Activated naive CD4-positive, alpha-beta T cell (primary cell): ENCODE measurements around the gene HDAC4.

Experiments
- DNase-seq, 4 experiments: peaks; one replicate each; lab custom pipeline; 2025; lab: John Stamatoyannopoulos, UW

Gene HDAC4

DNA sequence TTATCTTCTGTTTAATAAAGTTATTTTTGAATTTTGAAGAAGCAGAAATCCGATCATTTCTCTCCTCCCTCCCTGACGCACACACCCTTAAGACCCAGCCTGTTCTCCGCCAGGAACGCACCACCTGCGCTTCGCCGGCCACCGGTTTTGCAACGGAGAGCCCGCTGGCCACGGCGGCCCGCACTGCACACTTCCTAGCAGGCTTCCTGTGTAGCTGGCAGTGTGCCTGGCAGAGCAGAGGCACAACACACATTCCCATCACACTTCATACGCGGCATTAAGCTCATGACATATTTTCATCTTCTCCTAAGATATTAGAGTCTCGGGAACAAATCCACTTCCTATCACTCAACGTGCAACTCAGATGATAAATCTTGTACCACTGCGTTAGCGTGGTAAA lies 148.0 kb downstream of the HDAC4 start:
- no peak for DNase-seq

DNA sequence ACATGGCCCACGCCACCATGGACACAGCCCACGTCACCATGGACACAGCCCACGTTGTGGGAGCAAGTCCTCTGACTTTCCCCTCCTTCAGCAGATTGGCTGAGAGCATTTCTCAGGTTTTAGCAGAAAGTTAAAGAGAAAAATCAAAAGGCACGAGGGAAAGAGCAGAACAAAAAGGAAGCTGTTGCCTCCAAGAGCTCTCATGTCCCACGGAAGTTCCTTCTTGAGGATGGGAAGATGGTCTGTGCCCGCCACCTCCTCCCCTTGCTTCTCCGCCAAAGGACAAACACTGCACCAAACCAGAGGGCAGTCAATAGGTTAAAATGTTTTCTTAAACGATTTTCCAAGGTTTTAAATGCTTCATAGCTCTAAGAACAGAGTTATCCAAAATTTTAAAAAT lies 148.4 kb downstream of the HDAC4 start:
- DNase-seq = no peak

DNA sequence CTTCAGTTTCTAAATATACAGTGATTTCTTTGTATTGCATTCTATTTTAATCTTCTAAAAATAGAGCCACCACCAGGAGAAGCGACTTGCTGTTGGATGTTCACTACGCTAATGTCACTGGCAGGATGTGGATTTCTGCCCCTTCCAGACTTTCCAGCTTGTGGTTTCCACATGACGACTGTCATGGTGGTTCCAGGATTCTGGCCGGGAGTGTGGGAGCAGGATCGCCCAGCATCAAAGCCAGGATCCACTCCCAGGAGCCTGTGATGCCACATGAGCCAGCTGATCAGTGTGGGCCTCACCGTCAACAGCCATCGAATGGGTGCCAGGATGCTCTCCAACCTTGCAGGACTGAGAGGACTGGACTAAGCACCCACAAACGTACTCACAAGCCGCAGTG lies 148.8 kb downstream of the HDAC4 start:
- no peak for DNase-seq

DNA sequence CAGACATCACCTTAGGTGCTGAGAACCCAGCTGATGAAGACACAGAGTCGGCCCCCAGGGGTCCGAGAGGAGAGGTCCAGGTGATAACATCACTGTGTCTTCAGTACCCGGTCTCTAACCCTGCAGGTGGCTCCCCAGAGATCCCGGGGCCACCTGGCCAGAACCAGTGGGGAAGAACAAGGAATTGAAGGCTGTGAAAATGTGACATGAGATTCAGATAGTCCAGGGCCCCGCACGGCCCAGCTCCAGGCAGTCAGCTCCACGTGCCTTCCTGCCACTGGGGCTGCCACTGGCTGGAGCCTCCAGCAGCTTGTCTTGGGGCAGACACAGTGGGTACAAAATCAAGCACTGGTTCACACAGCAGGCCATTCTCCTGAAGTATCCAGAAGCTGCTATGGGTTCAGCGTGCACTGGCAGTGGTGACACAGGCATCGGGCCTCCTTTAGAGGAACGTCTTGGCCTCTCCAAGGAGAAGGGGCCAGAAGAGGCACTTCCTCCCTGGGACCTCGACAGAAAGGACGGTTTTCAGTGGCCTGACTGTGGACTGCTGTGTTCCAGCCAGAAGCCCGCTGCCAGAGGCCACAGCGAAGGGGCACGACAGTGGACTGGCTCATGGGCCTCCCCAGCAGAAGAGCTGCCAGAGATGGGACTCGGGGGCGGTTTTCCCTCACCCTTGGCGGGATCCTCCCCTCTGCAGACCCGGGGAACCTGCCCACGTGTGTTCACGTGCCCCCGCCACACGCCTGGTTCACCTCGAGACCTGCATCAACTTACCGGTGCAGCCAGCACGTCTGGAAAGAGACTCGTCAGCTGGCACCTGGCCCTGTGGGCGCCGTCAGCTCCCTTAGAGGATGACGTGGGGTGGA lies 150.4 kb downstream of the HDAC4 start:
- DNase-seq = no peak

DNA sequence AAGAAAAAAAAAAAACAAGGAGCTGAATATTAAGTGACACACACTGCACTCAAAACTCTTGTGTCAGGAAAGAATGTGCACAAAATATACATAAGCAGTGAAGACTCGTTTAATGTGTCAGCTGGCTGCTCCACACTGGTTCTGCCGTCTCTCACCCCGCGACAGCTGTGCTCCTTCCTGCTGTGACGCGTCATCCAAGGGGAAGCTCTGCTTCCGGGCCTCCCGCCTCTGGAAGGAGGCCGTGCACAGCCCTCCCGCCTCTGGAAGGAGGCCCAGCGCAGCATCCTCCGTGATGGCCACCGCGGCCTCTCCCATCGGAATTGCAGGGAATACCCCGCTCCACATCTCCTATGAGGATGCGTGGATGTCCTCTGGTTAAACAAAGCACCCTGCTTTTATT lies 151.0 kb downstream of the HDAC4 start:
- no peak for DNase-seq

DNA sequence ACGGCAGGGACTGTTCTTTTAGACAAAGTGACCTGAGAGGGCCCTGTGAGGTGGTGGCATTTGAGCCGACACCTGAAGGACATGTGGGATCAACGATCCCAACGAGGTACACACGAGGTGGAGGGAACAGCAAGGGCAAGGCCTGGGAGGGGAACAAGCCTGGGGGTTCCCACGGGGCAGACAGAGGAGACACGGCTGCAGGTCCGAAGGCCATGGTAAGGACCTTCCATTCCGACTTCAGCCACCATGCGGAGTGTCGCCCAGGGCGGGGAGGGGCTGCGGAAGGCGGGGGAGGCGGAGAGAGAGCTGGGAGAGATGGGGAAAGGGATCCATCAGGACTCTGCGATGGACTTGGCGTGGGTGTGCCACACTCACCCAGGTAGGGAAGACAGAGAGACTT lies 151.8 kb downstream of the HDAC4 start:
- DNase-seq = no peak

DNA sequence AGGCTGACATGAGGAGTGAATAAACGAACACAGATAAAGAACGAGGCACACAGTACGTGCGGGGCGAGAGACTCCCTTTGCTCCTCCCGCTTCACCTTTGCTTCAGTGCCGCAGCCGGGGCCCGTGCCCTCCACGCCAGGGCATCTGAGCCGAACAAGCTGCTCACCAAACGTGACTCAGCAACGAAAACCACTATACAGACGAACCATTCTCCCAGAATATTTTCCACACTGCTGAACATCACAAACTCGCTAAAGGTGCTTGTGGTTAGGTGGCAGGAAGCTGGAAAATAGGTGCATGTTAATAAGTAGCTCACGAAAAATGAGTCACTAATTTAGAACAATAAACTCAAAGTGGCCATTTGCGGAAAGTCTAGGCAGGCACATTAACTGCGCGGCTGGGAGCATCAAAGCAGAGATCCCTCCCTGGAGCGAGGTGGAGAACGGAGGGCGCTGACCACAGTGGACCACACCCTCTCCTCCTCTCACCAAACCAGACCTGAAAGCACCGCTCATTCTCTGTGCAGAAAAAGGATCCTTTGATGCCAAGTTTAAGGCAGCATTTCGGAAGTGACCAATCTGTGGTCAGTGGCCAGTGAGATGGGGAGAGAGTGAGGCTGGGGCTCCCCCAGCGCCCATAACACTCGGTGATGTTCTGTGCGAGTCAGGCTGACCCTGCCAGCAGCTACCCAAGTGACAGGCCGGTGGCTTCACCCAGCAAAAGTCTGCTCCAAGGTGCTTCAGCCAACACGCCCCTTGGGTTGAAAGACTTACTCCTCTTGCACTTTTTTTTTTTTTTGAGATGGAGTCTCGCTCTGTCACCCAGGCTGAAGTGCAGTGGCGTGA lies 153.2 kb downstream of the HDAC4 start:
- DNase-seq = no peak

DNA sequence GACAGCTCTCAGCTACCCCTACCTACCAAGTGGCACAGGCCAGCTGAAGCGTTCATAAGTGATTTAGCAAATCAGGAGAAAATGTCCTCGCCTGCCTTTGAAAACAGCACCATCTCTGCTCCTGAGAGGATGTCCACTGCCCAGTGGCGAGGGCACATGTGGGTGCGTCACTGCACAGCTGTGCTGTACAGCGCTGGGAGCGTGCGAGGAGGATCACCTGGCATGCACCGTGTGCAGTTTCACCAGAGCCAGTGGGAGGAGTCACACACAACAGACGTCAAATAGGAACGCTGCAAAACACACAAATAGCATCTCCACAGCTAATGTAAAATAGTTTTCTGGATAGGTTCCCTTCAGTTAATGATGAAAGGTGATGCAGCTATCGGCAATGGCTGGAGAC lies 154.1 kb downstream of the HDAC4 start:
- no peak for DNase-seq

DNA sequence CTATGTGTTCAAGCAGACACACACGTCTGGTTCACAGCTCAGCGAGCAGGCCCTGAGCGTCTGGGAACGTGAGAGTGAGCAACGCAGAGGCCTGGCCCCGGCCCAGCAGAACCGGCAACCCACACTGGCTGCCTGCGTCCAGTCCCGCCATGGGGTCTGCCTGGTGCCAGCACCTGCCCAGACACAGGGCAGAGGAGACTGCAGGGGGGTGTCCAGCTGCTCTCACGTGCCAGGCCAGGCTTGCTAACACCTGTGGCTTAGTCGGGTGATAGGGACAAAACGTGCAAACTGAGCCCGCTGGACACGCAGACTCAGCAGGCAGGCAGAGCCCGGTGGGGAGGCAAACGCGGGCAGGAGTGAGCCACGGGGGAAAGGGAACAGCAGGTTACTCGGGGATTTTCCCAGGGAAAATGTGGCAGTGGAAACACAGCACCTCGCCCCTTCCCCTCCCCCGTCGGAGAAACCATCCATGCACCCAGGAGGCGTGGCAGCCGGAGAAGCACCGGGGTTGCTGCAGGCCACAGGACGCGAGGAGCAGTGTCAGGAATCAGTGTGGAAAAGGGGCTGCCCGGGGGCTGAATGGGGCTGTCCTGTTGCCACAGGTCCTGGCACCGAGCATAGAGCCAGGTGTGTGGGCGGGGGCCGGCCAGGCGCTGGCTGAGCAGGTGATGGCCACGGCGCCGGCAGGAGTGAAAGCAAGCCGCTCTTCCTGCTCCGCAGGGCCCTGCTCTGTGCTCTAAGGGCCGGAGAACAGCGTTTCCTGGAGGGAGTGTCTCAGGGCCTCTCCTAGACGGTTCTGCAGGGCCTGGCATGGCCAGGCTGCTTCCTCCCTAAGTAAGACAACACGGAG lies 154.7 kb downstream of the HDAC4 start:
- DNase-seq = no peak

DNA sequence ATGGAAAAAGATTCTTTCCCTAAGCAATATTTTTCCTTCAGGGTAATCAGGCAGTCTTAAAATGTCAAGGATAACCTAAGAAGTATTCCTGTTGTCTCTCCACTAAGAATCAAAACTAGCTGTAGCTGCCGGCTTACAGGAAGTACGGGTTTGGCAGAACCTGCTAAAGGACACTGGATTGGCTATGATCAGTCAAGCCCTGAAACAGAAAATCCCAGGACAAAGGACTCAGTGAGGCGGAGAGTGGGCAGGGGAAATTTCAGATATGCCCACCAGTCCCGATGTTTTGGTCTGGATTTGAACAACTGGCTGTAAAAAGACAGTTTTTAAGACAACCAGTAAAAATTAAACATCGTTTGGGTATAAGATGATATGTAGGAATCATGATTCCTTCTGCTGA lies 155.7 kb downstream of the HDAC4 start:
- DNase-seq = no peak

DNA sequence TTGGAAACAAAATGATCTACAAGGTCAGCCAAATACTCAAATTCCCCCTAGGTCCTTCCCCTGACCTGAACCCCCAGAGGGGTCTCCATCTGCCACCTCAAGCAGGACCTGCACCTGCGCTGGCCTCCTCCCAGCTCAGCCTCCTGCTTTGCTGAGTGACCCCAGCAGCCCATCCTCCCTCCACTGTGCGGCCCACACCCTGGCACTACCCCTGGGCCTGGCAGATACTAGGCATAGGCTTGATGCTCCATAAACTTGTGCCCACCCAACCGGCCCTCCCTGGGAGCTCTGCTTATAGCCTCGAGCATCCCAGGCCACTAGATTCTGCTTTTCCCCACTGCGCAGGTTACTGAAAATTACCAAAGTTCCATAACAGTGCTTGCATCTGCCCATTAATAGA lies 156.2 kb downstream of the HDAC4 start:
- no peak for DNase-seq

DNA sequence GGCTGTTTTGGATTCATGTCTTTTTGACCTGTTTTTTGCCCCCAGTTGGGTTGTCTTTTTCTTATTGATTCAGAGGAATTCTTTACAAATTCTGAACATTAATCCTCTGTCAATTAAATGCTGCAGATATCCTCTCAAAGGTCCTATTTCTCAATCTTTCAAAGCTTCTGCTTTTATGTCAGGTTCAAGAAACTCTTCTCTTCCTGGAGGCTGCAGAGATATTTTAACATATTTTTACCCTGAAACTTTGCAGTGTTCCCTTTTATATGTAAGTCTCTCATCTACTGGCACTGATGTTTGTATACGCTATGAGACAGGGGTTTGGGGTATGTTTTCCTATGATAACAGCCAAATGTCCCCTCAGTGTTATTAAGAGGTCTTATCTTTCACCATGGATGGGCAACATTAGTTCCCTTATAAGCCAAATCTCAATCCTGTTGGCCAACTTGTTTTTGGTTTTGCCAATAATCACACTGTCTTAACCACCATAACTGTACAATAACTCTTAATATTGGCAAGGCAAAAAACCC lies 159.3 kb downstream of the HDAC4 start:
- no peak for DNase-seq

DNA sequence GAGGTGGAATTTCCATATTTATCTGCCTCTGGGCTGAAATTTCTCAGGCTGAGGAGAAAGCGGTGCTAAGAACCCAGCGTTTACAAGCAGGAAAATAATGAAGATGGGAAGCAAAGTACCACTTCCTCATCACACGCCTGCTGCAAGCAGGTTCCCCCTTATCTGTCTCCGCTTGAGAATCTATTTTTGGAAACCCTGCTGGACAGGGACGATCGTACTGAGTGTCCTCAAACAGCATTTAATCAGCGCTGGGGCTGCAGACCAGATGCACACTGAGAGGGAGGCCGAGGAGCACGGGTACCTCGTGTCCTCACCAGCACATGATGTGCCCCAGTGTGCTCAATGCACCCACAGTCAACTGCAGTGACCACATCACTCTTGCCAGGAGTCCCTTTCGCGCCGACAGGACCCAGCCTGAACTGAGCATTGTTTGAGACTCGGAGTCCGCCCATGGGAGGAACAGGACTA lies 160.4 kb downstream of the HDAC4 start:
- DNase-seq = no peak

DNA sequence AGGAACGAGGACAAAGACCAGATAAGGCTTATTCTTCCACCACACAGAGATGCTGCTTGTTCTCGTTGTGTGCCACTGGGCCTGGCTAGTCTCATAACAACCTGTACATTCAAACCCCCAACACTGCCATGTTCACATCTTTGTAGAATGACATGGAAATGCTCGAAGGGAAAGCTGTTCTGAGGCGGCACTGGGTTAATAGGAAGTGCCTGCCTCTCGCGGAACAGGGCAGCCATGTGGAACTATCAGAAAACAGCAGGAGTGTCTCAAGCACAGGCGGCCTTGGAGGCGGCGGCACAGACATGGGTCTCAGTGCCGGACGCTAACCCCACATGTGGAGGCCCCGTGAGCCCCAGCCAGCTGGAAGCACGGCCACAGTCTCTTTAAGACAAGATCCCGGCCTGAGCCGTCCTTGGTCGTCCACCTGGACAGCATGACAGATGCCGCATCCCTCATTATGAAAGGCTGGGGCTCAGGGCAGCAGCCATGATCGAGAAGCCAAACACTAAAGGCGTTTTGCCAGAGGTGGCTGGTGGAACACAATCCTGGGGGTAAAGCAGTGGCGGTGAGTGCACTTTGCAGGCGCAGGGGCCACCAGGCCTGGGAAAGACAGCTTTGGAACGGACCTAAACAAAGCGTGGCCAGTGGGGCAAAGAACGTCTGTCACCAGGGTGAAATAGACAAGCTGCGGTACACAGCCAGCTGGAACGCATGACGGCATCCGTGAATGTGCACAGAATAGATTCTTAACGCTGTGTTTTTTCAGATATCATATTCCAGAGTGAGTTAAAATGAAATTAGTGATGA lies 161.0 kb downstream of the HDAC4 start:
- no peak for DNase-seq

DNA sequence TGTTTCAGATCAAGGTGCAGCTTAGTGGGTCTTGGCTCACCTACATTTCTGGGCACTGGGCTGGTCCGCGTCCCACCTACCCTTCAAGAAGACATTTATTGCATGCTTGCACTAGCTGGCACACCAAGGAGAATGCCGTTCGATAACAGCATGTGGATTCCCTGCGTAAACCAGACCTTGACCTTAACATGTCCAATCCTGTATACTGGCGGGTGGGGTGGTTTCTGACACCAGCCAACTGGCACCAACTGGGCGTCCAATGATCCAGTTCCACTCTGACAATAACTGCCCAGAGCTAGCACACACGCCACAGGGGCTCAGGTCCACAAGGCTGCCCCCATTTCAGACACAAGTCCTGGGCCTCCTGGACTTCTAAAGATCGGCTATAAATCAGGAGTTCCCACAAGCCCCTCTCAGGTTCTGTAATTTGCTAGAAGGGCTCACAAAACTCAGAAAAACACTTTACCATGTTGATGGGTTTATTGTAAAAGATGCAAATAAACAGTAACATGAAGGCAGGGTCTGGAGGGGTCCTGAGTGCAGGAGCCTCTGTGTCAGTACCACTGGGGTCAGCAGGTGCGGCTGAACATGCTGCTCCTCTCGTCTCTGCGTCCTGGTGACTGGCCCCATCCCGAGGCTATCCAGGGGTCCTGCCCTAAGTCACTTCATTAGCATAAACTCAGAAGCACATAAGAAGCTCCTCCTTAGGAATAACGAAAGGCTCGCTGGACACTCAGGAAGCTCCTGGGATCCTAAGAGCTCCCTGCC lies 161.8 kb downstream of the HDAC4 start:
- DNase-seq = no peak

DNA sequence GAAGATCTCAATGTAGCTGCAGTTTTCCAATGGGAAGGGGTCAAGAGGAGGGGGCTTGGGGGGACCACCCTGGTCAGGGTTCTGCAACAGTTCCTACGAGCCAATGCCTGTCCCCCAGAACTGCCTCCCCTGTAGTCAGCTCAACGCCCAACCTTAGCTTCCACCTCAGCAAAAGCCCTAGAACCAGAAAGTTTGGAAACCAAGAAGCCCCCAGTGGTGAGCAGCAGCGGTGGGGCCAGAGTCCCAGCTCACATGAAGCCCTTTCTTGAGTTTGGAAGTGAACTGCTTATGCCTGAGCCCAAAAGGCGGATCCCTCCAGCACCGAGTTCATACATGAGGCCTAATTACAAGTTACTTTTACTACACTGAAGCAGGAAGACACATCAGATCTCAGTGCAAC lies 162.4 kb downstream of the HDAC4 start:
- DNase-seq = no peak

DNA sequence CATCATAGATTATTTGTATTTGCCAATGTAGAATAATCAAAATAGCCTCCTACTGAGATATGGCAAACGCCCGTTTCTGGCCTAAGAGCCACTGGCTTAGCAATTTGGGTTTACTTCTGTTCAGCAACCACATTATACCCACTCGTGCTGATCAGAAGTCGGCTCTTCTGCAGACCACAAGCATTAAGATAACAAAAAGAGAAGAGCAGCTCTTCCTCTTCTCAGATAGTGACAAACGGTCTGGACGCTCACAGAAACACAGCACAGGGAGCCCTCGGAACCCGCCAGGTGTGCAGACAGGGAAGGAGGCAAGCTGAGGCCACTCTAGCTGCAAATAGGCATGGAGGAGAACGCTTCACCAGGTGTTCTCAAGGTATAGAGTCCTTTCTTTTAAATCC lies 164.0 kb downstream of the HDAC4 start:
- no peak for DNase-seq

DNA sequence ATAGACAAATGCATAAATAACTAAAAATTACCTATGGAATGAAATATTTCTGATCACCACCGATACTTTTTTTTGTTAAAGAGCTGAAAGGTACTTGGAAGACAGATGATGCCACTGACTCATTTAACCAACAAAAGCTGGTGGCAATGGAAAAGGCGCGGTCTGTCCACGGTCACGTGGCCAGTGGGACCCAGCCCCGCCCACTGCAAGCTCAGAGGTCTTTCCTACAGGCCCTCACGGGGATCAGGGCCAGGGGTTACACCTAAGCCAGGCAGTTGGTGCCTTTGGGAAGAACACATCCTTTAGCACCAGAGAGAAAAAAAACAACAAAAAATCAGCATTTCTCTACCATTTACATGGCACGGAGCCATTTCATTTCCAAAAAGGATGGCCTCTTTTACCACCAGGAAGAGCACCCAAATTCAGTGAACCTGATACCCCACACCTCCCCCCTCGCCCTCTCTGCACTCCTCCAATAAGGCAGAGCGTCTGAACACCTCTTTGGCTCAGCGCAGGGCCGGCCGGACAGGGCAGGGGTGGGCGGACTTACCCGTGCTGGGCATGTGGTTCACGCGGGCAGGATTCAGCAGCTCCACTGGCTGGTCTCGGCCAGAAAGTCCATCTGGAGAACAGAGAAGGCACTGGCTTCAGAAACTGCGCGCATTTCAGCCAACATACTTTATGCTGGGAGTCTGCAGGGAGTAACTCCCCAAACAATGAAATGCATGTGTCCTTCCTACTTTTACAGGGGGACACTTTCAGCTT lies 164.6 kb downstream of the HDAC4 start:
- no peak for DNase-seq

DNA sequence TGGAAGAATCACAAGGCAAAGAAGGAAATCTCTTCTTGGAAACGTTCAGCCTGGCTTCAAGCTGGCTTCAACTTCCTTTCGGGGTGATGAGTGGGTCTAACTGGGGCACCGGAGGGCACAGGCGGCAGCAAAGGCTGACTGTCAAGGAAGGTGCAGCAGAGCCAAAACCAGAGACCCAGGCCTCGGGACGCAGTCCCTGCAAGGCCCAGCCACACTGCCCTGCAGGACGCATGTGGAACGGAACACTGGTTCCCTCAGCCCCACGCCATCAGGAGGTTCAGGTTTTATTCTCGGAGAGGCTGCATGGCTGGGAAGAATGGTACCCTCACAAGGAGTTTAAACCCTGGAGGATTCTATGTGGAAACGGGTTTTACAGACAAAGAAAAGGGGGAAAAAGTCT lies 165.5 kb downstream of the HDAC4 start:
- DNase-seq = no peak
